Measurements from ENCODE around the gene KLF4. TPM values are rescaled to one million over a fixed set of nuclear protein-coding genes. Genes with fewer than 3 reads are reported as not detected.

Gene KLF4
- total RNA-seq (2014; rRNA removed; shearing (Covaris generic)), result not detected in 2 replicates
- not detected in 2 replicates for total RNA-seq (2022)
- Bru-seq, nascent RNA, result percentile 13 among the genes with signal in this experiment
- percentile 22 among the genes with signal in this experiment for BruChase-seq, experiment 1, labeled RNA remaining after a 6-hour chase
- percentile 24 among the genes with signal in this experiment for BruChase-seq, experiment 2, labeled RNA remaining after a 2-hour chase
- long read RNA-seq, result 0 reads

GRCh38 chr9:107489687-107490605 lies at the start of gene KLF4:
TSS of gene KLF4 (minus strand) at chr9:107489769. CDS start at chr9:107489172, 597 bp downstream.
- DNase-seq (ENCODE audit: low spot score), result no peak
- H2AFZ ChIP-seq (ENCODE audit: low read length), result no peak within 1 kb of the TSS
- no peaks in the 10 kb centered on the region for H3K36me3 ChIP-seq (ENCODE audit: insufficient read depth, low read length)
- no TSS peak for BruUV-seq (replicated peaks)
- no peak within 1 kb of the TSS for H3K4me3 ChIP-seq (ENCODE audit: low read depth, low read length, poor library complexity, severe bottlenecking)
- no peaks in the 10 kb centered on the region for H3K4me1 ChIP-seq (ENCODE audit: insufficient read depth, low read length, poor library complexity, severe bottlenecking)
- POLR2A ChIA-PET, result no interaction called here
- H4K20me1 ChIP-seq (ENCODE audit: insufficient read depth, low read length), result no peaks in the 10 kb centered on the region
- H3K9me3 ChIP-seq (ENCODE audit: low read length), result no peaks in the 10 kb centered on the region
- CTCF ChIA-PET (ENCODE audit: unreplicated experiment), result no interaction called here
- TF ChIP-seq CTCF (conservative IDR thresholded peaks at IDR 0.05; ENCODE audit: low read length) (no peak), EZH2phosphoT487 (IDR thresholded peaks at IDR 0.05; ENCODE audit: borderline replicate concordance, low read depth, low read length) (no peak)
- no peaks in the 10 kb centered on the region for H3K79me2 ChIP-seq (ENCODE audit: insufficient read depth, low read depth, low read length)
- intact Hi-C loops (cut with micrococcal nuclease; ENCODE audit: unreplicated experiment), result no loop called here
- H3K27ac ChIP-seq (ENCODE audit: low read depth, low read length, poor library complexity, severe bottlenecking), result no peak within 1 kb of the TSS
- no peaks in the 10 kb centered on the region for H3K9me2 ChIP-seq (ENCODE audit: insufficient read depth, low read length)
- no peak within 1 kb of the TSS for H3K4me2 ChIP-seq (ENCODE audit: low read length)

DNA sequence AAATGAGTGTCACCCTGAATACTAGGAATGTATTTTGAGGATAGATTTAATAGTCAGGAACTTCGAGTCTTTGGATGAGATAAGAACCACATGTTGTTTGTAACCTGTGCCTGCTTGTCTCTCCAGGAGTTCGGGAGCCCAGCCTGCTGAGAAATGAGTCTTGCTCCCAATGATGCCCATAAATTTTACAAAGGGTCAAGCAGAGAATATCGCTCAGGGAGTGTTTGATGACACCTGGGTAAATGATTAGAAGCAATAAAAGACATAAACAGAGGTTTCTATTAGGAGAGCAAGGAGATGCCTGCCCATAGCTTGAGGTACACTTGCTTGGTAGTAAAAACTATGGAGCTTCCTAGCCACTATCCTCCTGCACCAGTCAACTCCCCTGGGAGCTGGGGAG lies 46.9 kb upstream of the KLF4 start:
- Histone ChIP-seq H2AFZ (ENCODE audit: low read length) (no peak overlapping the region), H3K4me3 (ENCODE audit: low read depth, low read length, poor library complexity, severe bottlenecking) (no peak overlapping the region), H3K4me2 (ENCODE audit: low read length) (no peak overlapping the region), H3K36me3 (ENCODE audit: insufficient read depth, low read length) (no peaks in the 10 kb centered on the region), H3K9me3 (ENCODE audit: low read length) (no peaks in the 10 kb centered on the region), H3K79me2 (ENCODE audit: insufficient read depth, low read depth, low read length) (no peaks in the 10 kb centered on the region), H3K9me2 (ENCODE audit: insufficient read depth, low read length) (no peaks in the 10 kb centered on the region), H4K20me1 (ENCODE audit: insufficient read depth, low read length) (no peaks in the 10 kb centered on the region), H3K4me1 (ENCODE audit: insufficient read depth, low read length, poor library complexity, severe bottlenecking) (no peaks in the 10 kb centered on the region), H3K27ac (ENCODE audit: low read depth, low read length, poor library complexity, severe bottlenecking) (no peak overlapping the region)
- DNase-seq (ENCODE audit: low spot score), result no peak
- no peak for TF ChIP-seq CTCF (conservative IDR thresholded peaks at IDR 0.05; ENCODE audit: low read length)
- TF ChIP-seq EZH2phosphoT487 (IDR thresholded peaks at IDR 0.05; ENCODE audit: borderline replicate concordance, low read depth, low read length), result no peak
- intact Hi-C loops (cut with micrococcal nuclease; ENCODE audit: unreplicated experiment), result no loop called here
- CTCF ChIA-PET (ENCODE audit: unreplicated experiment), result interaction anchor here (0.5 kb wide), 1 partner anchor 25 kb away, joined by 6 read pairs; no protein-coding TSS in a partner anchor
- no TSS peak for BruUV-seq (replicated peaks)
- POLR2A ChIA-PET, result interaction anchor here (0.7 kb wide), 1 partner anchor 9 kb away, joined by 3 read pairs; no protein-coding TSS in a partner anchor
